Activated T-cell treated with anti-CD3 and anti-CD28 coated beads for 1 hour (primary cell): ENCODE measurements around the gene PPARGC1A.

ENCODE experiments used
- DNase-seq: peaks from one replicate; pipeline ENCODE4 v3.0.0-alpha.2; 2020; ENCODE audit warnings: low read depth

Gene PPARGC1A

DNA sequence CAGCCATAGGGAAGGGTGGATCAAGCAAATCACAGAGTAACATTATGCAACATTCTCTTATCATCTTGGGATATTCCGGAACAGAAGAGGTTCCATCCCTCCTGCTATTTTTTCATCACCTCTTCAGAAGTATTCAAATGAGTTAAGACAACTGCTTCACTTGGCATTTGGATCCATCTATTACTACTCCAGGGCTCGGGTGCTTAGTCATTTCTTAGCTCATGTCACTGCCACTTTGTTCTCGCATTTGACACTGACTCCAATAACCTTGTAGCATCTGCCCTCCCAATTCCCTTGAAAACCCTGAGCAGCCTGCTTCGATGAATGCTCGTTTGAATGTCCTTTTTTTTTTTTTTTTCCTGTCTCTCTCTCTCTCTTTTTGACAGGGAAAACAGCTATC is 114.9 kb downstream of the PPARGC1A start:
- no peak for DNase-seq

DNA sequence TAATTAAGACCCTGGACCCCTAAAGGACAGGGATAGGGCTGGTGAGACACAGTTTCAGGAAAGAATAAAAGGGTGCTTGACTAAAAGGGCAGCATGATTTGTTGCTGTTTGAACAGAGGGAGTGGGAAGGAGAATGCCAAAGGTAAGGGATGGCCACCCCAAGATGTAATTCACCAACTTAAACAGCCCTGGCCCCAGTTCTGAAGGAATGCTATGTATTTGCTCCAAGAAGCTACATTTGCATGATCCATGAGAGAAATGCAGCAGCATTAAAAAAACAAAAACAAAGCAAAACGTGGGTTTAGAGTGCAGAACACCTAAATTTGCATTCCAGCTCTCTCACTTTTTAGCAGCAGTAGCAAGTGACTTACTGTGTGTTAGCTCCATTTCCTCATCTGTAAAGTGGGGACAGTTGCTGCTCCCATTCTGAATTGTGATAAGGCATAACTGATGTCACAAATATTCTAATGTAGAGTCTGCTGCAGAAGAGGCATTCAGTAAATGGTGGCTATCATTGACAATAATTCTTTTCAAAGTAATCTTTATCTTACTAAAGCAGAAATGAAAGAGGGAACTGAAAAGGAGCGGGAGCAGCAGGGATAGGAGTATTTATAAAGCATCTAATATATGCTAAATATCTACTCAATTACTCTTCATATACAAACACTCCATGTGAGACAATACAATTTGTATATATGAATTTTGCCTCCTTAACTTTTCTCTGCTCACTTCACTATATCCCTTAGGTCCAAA is 115.8 kb downstream of the PPARGC1A start:
- no peak for DNase-seq

DNA sequence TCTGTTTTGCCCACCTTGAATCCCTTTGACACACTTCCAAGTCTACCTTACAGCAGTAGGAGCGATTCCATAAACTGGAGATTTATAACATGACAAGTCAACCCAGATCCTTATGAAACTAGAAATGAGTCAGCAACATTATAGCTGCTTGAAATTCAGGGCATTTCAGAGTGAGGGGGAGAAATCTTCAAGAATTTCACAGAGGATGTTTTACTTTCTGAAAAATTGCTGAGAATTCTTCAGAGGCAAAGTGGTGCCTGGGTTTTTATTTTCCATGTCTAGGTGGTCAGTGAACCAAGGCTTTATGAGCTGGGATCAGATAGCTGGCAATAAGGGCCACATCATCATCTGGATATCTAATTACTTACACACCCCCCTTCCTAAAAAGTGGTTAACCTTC is 119.8 kb downstream of the PPARGC1A start:
- DNase-seq: no peak

DNA sequence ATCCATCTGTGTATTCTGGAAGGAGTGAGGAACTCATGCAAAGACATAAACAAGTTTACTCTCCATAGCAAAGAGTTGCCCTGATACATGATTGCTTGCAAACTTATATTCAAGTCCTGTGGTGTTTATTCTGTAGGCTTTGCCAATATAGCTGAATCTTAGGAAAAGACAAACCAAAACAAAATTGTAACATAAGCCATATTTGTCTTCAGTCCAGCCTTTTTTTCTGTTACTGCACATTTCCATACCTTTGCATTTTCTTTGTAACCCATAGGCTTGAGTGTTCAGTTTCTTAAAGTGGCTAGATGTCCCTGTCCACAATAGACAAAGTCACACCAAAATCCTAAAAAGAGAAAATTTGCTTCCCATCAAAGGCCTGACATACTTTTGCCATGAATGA is 120.4 kb downstream of the PPARGC1A start:
- DNase-seq: no peak

DNA sequence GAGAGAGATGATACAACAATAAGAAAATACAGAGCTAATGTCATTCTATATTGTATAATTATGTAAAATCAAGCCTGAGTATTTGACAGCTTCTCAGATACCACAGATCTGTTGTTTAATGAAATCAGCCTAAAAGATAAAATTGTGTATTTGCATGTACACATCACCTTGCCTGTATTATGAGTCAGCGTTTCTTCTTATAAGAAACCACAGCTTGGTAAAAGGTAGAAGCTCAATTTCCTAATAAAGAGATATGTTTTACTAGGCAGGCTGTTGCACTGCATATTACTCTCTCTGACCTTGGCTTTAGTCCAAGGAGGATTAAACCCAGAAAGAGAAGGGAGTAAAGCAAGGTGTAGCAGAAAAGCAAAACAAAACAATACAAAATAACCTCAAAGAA is 121.3 kb downstream of the PPARGC1A start:
- DNase-seq: no peak

DNA sequence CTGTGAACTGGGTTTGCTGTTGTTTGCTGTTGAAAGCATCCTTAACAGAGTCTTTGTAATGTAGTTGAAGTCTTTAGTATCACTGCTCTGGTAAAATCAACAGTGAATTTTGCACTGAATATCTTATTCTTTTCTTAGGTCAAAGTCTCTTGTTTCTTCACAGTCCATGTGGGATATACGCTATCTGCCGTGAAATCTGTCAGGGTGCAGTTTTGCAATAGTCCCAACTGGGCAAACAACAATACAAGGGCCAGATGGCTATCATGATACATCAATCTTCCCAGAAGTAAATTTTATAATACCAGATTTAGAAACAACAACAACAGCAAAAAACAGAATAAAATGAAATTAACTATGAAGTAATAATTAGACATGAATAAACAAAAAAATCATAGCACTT is 123.5 kb downstream of the PPARGC1A start:
- no peak for DNase-seq

DNA sequence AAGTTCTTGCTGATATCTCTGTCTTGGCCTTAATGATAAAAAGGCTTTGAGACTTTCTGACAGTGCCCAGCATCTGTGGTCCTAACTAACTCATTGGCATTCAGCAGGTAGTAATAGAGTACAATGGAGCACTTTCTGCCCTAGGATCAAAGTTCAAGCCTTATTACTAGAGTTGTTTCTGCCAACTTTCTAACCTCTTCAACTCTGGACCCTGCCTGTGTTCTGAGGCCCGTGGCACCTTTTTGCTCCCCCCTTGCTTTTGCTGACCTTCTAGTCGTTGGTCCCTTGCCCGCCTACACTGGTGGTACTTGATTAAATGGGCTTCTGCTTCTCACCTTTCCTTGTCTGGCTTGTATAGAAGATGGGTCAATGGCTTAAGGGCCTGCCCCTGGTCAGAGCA is 126.3 kb downstream of the PPARGC1A start:
- no peak for DNase-seq

DNA sequence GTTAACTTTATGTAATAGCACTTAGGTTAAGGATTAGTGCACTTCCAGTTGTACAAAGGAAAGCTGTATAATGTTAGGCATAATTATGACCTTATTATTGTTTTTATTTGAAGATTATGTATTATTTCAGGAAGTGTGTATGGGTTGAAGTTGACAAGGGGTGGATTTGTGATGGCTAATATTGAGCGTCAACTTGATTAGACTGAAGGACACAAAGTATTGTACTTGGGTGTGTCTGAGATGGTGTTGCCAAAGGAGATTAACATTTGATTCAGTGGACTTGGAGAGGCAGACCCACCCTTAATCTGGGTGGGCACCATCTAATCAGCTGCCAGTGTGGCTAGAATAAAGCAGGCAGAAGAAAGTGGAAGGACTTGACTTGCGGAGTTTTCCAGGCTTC is 127.3 kb downstream of the PPARGC1A start:
- DNase-seq: no peak

DNA sequence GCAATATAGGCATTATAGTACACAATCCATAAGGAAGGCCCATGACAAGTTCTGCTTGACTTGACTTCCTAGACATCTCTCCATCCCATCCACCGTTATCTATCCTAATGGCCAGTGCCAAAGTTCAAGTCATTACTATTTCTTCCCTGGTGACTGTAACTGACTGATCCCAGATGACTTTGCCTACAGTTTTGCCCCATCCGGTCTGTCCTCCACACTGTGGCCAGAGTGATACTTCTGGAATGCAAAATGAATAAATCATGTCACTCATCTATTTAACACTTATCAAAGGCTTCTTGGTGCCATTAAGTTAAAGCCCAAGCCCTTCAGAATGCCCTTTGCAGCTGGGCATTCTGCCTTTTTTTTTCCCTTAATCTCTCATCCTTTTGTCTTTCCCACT is 130.8 kb downstream of the PPARGC1A start:
- DNase-seq: no peak

DNA sequence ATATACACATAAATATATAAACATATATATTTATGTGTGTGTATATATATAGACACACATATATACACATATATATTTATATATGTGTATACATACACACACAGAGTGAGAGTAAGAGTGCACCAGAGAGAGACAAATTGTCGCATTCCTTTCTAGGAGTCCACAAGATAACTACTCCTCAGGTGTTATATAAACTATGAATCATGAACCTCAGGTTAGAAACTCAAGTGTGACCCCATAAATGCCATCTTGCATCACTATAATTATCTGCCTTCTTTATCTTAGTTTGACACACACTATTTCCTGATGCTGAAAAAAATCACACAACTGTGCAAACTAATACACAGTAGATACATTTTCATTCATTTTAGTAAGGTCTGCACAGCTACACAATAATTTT is 135.2 kb downstream of the PPARGC1A start:
- DNase-seq: no peak

DNA sequence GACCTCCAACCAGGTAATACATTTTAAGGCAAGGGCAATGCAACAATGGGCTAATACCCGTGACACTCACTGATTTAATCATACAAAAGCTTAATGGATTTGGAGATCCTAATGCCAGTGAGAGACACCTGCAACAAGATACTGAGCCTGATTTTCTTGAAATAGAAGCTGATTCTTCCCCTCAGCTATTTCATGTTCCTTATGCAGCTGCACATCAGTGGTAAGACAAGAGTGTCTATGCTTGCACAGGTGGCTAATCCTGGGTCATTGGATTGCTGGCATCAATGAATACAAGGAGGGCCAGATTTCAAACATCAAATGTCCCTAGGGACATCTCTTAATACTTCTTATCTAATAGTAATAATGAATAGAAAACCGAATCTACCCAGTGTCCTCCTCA is 139.7 kb downstream of the PPARGC1A start:
- DNase-seq: no peak

DNA sequence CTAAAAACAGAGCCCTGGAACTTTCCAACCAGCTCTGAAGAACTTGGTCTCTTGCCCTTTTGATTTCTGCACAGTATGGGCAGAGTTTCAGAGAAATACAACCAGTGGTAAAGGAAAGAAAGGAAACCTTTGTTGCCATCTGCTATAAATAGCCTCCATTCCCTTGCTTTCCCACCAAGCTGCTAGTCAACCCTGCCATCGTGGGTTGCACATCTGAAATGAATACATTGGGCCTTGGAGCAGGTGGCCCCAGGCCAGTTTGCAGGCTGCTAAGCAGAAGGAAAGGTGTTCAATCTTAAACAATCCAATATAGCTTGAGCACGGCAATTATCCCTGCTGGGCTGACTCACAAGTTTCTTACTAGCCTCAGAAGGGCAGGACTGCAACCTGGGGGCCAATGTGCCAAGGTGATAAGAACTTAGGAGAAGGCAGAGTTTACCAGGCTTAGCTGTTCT is 142.5 kb downstream of the PPARGC1A start:
- no peak for DNase-seq

DNA sequence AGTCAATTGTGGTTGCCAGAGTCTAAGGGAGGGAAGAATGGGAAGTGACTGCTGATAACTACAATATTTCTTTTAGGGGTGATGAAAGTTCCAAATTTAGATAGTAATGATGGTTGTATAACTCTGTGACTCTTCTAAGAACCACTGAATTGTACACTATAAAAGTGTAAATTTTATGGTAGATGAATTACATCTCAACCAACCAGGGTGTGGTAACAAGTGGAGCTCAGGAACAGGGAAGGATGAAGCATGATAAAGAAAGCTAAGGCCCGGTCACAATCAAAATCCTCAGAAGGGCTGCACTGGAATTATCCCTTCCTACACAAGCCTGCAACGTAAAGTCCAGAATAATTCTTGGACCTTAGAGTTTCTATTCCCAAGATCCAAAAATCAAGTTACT is 143.2 kb downstream of the PPARGC1A start:
- DNase-seq: no peak

DNA sequence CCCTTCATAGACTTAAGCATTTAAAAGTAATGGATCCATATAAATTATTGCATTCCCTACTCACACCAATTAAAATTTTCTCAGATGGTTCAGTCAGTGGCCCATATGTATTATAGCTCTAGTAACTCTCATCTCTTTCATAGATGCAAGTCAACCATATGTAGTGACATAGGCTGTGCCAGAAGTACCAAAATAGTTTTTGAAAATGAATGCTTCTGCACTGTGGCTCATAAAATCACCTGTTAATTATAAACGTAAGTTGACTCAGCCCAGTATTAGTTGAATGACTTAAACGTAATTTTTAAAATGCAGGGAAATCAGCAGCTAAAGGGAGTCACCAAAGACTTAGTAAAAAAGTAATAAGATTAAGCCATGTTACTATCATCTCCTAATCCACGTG is 143.8 kb downstream of the PPARGC1A start:
- DNase-seq: no peak

DNA sequence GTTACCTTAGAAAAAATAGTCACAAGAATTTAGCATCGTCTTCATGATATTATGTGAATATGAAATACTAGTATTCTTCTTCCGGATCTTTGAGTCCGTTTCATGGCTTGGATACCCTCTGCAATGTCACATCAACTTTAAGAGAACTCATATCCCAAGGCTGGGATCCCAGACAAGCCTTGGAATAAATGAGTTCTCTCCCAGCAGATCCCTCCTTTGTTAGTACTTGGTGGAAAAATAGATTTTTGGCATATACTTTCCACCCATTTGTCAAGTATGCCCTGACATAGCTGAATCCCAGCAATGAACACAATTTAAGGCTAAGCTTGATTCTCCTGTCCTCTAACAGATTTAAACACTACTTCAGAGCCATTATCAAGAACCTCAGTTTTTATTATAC is 144.5 kb downstream of the PPARGC1A start:
- DNase-seq: no peak
